ENCODE data around the gene CD46.

Gene CD46

DNA sequence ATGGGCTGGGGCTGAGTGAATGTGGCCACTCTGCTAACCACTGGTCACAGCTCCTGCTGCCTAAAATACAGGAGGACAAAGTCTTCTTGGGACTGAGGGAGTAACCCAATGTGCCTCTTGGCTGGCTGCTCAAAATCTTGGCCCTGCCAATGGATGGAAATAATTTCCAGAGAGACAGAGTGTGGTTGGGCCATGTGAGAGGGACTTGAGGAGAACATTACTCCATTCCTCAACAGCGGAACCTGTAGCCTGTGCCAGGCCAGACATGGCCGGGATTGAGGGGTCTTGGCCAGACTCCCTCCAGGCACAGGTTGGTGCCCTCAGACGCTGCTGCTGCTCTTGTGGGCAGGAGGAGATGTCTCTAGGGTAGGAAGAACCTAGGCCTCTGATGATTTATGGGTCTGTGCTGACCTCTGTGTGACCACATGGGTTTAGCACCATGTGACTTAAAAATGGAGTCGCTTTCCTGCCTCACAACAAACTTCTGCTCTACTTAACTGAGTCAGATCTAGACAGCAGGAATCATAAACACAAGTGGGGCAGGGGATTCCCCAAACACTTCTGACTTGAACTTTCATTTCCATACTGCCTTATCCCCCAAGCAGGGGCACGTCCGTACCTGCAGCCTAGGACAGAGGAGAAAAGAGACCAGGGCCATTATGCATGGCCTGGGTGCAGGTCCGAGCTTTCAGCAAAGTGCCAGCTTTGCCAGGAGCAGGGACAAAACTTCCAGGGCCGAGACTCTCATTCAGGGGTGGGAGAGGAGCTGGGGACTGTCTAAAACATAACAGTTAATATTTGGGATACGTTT lies 79.9 kb downstream of the CD46 start:
- H3K27ac ChIP-seq: 0 out of 2 replicates have a peak overlapping the region, but pooled peaks have one; percentile 4
- TF ChIP-seq, protein P1, sequence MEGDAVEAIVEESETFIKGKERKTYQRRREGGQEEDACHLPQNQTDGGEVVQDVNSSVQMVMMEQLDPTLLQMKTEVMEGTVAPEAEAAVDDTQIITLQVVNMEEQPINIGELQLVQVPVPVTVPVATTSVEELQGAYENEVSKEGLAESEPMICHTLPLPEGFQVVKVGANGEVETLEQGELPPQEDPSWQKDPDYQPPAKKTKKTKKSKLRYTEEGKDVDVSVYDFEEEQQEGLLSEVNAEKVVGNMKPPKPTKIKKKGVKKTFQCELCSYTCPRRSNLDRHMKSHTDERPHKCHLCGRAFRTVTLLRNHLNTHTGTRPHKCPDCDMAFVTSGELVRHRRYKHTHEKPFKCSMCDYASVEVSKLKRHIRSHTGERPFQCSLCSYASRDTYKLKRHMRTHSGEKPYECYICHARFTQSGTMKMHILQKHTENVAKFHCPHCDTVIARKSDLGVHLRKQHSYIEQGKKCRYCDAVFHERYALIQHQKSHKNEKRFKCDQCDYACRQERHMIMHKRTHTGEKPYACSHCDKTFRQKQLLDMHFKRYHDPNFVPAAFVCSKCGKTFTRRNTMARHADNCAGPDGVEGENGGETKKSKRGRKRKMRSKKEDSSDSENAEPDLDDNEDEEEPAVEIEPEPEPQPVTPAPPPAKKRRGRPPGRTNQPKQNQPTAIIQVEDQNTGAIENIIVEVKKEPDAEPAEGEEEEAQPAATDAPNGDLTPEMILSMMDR (conservative IDR thresholded peaks at IDR 0.05): no peak
- TF ChIP-seq ZFX (IDR thresholded peaks at IDR 0.05): no peak

DNA sequence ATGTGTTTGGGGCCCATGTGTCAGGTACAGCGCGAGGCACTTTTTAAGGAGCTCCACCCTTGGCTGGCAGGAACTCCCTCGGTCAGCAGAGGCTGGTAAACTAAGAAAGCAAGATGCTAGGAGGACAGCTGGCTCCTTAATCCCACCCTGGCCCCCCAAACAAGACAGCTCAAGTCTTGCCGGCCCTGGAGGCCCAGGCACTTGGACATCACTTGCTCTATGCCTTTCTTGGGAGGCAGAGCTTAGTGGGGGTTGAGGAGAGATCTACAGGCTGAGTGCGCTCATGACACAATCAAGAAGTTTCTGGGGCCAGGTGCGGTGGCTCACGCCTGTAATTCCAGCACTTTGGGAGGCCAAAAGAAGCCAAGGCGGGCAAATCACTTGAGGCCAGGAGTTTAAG lies 80.9 kb downstream of the CD46 start:
- TF ChIP-seq ZFX (IDR thresholded peaks at IDR 0.05): no peak
- TF ChIP-seq, protein P1 (conservative IDR thresholded peaks at IDR 0.05): no peak
- no peak overlapping the region for H3K27ac ChIP-seq

DNA sequence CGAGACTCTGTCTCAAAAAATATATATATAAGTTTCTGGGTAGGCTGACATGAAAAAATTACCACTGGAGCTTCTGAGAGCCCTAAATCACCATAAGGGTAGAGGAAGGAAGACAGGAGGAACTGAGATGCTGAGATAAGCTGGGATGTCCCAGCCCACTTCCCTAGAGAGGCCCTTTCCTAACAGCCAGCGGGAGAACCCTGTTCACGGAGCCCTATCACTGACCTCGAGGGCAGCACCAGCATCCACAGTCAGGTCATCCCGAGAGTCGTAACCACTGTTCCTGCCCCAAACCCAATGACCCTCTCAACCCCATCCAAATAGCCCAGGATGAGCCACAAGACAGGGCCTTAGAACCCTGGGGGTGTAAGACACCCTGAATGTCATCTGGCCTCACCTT lies 81.5 kb downstream of the CD46 start:
- TF ChIP-seq ZFX (IDR thresholded peaks at IDR 0.05): no peak
- TF ChIP-seq, protein P1 (conservative IDR thresholded peaks at IDR 0.05): no peak
- H3K27ac ChIP-seq: no peak overlapping the region

DNA sequence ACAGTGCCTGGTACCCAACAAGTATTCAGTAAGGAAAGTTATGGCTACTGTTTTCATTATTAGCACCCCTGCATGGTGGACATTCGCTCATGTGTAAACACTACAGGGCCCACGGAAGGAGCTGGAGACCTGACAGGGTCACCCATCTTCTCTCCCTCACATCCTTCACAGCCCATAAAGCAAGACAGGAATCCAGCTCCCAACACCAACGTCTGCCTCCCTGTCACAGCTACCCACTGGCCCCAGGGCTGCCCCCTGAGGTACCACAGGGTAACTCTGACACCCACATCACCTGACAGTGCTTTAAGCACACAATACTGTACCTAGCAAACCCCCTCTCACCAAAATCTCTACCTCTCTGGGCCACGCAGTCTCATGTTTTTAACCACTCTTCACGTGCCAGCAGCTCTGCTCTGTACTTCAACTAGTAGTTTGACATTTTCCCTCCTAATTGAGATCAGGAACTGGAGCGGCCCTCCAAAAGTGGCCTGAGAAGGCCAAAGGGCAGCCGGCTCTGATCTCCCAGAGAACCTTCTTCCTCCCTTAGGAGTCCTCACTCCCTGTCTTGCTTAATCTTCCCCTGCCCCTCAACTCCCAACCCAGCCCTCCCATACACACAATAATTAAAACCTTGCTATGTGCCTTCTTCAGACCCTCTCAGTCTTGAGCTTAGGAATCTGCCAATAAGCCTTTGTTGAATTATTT lies 82.3 kb downstream of the CD46 start:
- no peak overlapping the region for H3K27ac ChIP-seq
- TF ChIP-seq, protein P1 (conservative IDR thresholded peaks at IDR 0.05): no peak
- TF ChIP-seq ZFX (IDR thresholded peaks at IDR 0.05): no peak

DNA sequence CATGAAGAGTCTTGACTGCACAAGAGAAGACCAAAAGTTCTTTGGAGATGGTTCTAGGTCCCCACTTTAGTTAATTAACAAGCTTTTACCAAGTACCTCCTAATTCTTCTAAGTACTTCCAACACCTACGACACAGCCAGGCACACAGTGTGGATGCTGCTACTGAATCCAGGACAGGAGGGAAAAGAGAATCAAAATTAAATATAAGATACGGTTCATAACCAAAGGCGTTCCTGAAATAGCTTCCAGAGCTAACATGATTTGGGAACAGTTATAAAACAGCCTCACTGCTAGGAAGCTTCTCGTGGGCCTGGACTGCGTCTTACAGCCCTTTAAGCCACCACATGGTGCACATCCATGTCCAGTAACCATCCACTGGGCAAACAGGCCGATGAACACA lies 84.1 kb downstream of the CD46 start:
- no peak overlapping the region for H3K27ac ChIP-seq
- TF ChIP-seq, protein P1 (conservative IDR thresholded peaks at IDR 0.05): no peak
- TF ChIP-seq ZFX (IDR thresholded peaks at IDR 0.05): no peak

DNA sequence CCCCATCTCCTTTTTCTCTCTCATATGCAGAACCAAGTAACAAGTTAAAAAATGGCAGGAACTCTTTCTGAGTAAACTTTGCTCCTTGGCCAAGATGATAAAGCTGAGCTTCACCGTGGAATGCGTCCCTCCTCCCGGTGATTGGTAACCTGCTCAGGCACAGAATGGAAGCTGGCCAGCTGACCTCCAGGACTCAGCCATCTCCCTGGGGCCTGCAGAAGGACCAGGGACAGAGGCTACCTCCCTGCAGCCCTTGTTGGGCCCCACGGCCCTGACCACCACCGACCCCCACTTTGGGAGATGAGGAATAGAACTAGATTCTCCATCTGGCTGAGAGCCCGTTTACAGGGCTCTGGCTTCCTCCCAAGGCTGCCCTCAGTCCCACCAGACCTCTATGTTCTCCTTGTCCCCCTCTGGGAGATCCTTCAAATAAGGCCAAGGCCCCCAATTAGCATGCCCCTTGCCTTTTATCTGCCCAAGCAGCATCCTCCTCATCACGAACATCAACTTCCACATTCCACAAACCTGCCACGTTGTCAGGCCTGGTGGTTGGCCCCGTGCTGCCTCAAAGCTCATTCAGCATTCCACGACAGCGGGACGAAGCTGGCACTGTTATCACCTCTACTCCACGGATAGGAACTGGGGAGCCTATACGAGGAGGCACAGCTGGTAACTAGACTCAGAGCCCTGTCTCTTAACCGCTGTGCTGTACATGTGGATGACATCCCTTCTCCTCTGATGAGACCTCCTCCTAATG lies 84.9 kb downstream of the CD46 start:
- TF ChIP-seq, protein P1 (conservative IDR thresholded peaks at IDR 0.05): no peak
- no peak for TF ChIP-seq ZFX (IDR thresholded peaks at IDR 0.05)

More for the DNA sequence above, 84.9 kb downstream of the CD46 start:
- H3K27ac ChIP-seq: no peak overlapping the region
